Endothelial cell of umbilical vein (primary cell): ENCODE data around the gene USP36. TPM values are rescaled to one million over a fixed set of nuclear protein-coding genes. Genes with fewer than 3 reads are reported as not detected.

ENCODE experiments used
- BruUV-seq: library from RNA; stranded (reverse); fragments of 400-500 nt; replicated peaks from 2 replicates; lab custom pipeline; 2021; lab: Mats Ljungman, UMichigan
- CTCF ChIA-PET: fragments of 300-600, 350-600 bp; sonication (Branson Sonifier 250); formaldehyde crosslinking; loops from one replicate; lab custom pipeline; 2021; ENCODE audit warnings: antibody characterized with exemption, inconsistent platforms; lab: Charles Lee
- POLR2A ChIA-PET: fragments of 300-600, 350-600 bp; sonication (Branson Sonifier 250); formaldehyde crosslinking; loops from one replicate; lab custom pipeline; 2021; ENCODE audit warnings: antibody characterized with exemption, inconsistent platforms; lab: Charles Lee
- DNase-seq: peaks from one replicate; pipeline ENCODE4 v3.0.0-alpha.2; 2011; ENCODE audit warnings: low read depth, low spot score
- FAIRE-seq: peaks from 2 replicates; lab custom pipeline; 2011; peaks lifted over from hg19 to GRCh38; lab: Jason Lieb, UNC
- H2AFZ ChIP-seq: 2 replicates; pipeline ENCODE4 v1.6.0; 2012; ENCODE audit warnings: low read depth, low read length, control low read depth, inconsistent platforms
- H3K27ac ChIP-seq: 2 replicates; pipeline ENCODE4 v1.5.1; 2011; ENCODE audit warnings: low read depth, mild to moderate bottlenecking, control low read depth, low read length, moderate library complexity; ENCODE audit not compliant: insufficient read depth
- H3K27me3 ChIP-seq, 2 experiments: 2 replicates each; pipeline versions ENCODE4 v1.6.0 to v1.6.1; 2011; ENCODE audit warnings: low read length in 2 of 2, mixed read lengths in 1 of 2; ENCODE audit not compliant: control insufficient read depth in 2 of 2, insufficient read depth in 2 of 2
- H3K36me3 ChIP-seq, 2 experiments: 2 replicates in 1 of 2; 3 replicates in 1 of 2; pipeline ENCODE4 v1.5.1; 2011; ENCODE audit warnings: low read length in 2 of 2, mild to moderate bottlenecking in 1 of 2, moderate library complexity in 1 of 2; ENCODE audit not compliant: control insufficient read depth in 2 of 2, insufficient read depth in 2 of 2; ENCODE audit errors: extremely low read depth in 1 of 2
- H3K4me1 ChIP-seq: 3 replicates; pipeline ENCODE4 v1.5.1; 2011; ENCODE audit warnings: mild to moderate bottlenecking, low read length; ENCODE audit not compliant: control insufficient read depth, insufficient read depth; ENCODE audit errors: extremely low read depth
- H3K4me2 ChIP-seq: 2 replicates; pipeline ENCODE4 v1.6.1; 2011; ENCODE audit warnings: low read length, control low read depth, mixed read lengths; ENCODE audit not compliant: insufficient read depth
- H3K4me3 ChIP-seq, 3 experiments: fragments of 200-600 bp in 1 of 3; sonication (generic), shearing (Covaris generic) in 1 of 3; replicated peaks in 1 of 3; 2 replicates each; pipeline ENCODE4 v1.5.1; 2011 to 2016; ENCODE audit warnings: control low read depth in 3 of 3, low read length in 3 of 3, mild to moderate bottlenecking in 2 of 3, inconsistent platforms in 1 of 3, low read depth in 1 of 3, moderate library complexity in 1 of 3; ENCODE audit not compliant: insufficient read depth in 1 of 3
- H3K79me2 ChIP-seq: 2 replicates; pipeline ENCODE4 v1.6.0; 2012; ENCODE audit warnings: low read length, inconsistent platforms; ENCODE audit not compliant: control insufficient read depth, insufficient read depth
- H3K9ac ChIP-seq: replicated peaks from 2 replicates; pipeline ENCODE3; 2011; ENCODE audit warnings: low read length, control low read depth; ENCODE audit not compliant: insufficient read depth; ENCODE audit errors: extremely low read depth
- H3K9me1 ChIP-seq: replicated peaks from 3 replicates; pipeline ENCODE4 v1.6.0; 2011; ENCODE audit warnings: mild to moderate bottlenecking, low read length; ENCODE audit not compliant: control insufficient read depth, insufficient read depth; ENCODE audit errors: extremely low read depth
- H3K9me3 ChIP-seq: replicated peaks from 2 replicates; pipeline ENCODE4 v1.5.1; 2012; ENCODE audit warnings: low read length, inconsistent platforms; ENCODE audit not compliant: control insufficient read depth, insufficient read depth
- H4K20me1 ChIP-seq: replicated peaks from 2 replicates; pipeline ENCODE3; 2011; ENCODE audit warnings: mild to moderate bottlenecking, low read length; ENCODE audit not compliant: control insufficient read depth, insufficient read depth; ENCODE audit errors: extremely low read depth
- FOS ChIP-seq: IDR thresholded peaks from 2 replicates; pipeline ENCODE4 v1.6.1; 2011; ENCODE audit warnings: mild to moderate bottlenecking, low read length, moderate library complexity, borderline replicate concordance; ENCODE audit not compliant: insufficient read depth
- GATA2 ChIP-seq: IDR thresholded peaks from 2 replicates; pipeline ENCODE4 v1.7.0; 2011; ENCODE audit warnings: low read depth, mild to moderate bottlenecking, moderate library complexity, mixed read lengths, low read length; ENCODE audit not compliant: insufficient read length, insufficient read depth
- POLR2AphosphoS5 ChIP-seq: IDR thresholded peaks from 2 replicates; pipeline ENCODE4 v1.6.1; 2012; ENCODE audit warnings: low read depth, mild to moderate bottlenecking, control low read depth, low read length, moderate library complexity; ENCODE audit not compliant: insufficient read depth
- dilution Hi-C: fragments of 300-500 bp; cut with MboI; formaldehyde crosslinking; loops from one replicate; pipeline ENCODE4 v1.15.0; 2019; ENCODE audit warnings: low sequenced_read_pairs; ENCODE audit not compliant: extremely low pct_ligation_motif_present
- intact Hi-C: fragments of 100-400 bp; cut with micrococcal nuclease; formaldehyde crosslinking; loops from one replicate; pipeline ENCODE4 v1.10.0; 2022
- polyA plus RNA-seq, 4 experiments: library from polyadenylated mRNA; depleted of rRNA in 3 of 4; stranded (reverse) in 3 of 4; unstranded in 1 of 4; fragments of >200 nt; gene quantifications; 2 replicates each; pipeline versions ENCODE4 v1.2.1 to v1.2.3, GENCODE V29; 2011 to 2012; ENCODE audit warnings: missing spikeins in 1 of 4
- total RNA-seq: library from RNA; stranded (reverse); gene quantifications from 2 replicates; pipeline ENCODE4 v1.2.3, GENCODE V29; 2021
- TF ChIP-seq, protein P1 (sequence below), 2 donors: IDR thresholded peaks; 1 replicate in 1 of 2; 2 replicates in 1 of 2; pipeline ENCODE4 v1.5.1; 2011; ENCODE audit warnings: low read length in 2 of 2, mild to moderate bottlenecking in 2 of 2, moderate library complexity in 2 of 2, control low read depth in 1 of 2, inconsistent platforms in 1 of 2, low read depth in 1 of 2; ENCODE audit not compliant: insufficient read depth in 1 of 2; ENCODE audit errors: extremely low read depth in 1 of 2
- TF ChIP-seq, protein P2 (sequence below): IDR thresholded peaks from 2 replicates; pipeline ENCODE4 v1.6.1; 2011; ENCODE audit not compliant: insufficient read depth, insufficient read length

The USP36 gene
- total and polyA plus RNA-seq, 2 donors (not counting 3 experiments of a cell fraction or from before 2014, with no cell fraction given): 29.8 to 46.6 TPM

DNA sequence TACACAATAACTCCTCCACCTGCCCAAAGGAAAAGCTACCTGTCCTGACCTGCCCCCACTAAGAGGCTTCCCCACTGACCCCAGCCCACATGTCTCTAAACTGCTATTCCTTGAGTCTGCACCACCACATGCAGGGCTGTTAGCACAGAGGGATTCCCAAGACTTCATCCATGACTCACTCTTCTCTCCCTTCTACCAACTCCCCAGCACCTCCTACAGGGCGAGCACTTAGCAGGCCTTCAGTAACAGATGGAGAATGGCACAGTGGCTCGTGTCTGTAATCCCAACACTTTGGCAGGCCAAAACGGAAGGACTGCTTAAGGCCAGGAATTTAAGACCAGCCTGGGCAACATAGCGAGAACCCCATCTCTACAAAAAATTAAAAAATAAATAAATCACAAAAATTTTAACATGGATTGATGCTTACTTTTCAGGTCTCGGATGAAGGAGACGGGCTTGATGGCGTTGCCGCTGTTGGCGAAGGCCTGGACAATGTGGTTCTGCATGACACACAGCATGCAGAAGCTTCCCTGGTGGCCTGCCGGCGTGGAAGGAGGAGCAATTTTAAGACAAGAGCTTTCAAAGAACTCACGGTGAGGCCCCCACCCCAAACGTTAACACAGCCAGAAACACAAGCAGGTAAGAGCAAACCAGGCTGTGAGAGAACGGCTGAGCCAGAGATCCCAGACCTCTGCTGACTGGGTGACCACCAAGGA, 12.0 kb downstream of the USP36 start:
- peak; percentile 62 for FAIRE-seq
- ChIA-PET POLR2A (no interaction called here), CTCF (interaction anchor here (1.1 to 1.6 kb wide), 3 partner anchors 10 to 332 kb away, joined by 4 to 5 read pairs (median 5); no protein-coding TSS in a partner anchor)
- peaks cover 11% of the 10 kb centered on the region for H3K79me2 ChIP-seq
- H3K27me3 ChIP-seq: no peaks in the 10 kb centered on the region
- dilution Hi-C loops: no loop called here
- no peak overlapping the region for H3K9ac ChIP-seq
- TF ChIP-seq, protein P1, sequence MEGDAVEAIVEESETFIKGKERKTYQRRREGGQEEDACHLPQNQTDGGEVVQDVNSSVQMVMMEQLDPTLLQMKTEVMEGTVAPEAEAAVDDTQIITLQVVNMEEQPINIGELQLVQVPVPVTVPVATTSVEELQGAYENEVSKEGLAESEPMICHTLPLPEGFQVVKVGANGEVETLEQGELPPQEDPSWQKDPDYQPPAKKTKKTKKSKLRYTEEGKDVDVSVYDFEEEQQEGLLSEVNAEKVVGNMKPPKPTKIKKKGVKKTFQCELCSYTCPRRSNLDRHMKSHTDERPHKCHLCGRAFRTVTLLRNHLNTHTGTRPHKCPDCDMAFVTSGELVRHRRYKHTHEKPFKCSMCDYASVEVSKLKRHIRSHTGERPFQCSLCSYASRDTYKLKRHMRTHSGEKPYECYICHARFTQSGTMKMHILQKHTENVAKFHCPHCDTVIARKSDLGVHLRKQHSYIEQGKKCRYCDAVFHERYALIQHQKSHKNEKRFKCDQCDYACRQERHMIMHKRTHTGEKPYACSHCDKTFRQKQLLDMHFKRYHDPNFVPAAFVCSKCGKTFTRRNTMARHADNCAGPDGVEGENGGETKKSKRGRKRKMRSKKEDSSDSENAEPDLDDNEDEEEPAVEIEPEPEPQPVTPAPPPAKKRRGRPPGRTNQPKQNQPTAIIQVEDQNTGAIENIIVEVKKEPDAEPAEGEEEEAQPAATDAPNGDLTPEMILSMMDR (IDR thresholded peaks at IDR 0.05; ENCODE audit: extremely low read depth in 1 of 2, insufficient read depth in 1 of 2, low read depth in 1 of 2, low read length in 2 of 2): peak; percentile 39
- no peak for TF ChIP-seq FOS
- intact Hi-C loops: no loop called here
- BruUV-seq: no TSS peak
- no peaks in the 10 kb centered on the region for H4K20me1 ChIP-seq
- no peak overlapping the region for H3K4me3 ChIP-seq
- H3K9me3 ChIP-seq: no peaks in the 10 kb centered on the region
- peaks cover 21 to 36% of the 10 kb centered on the region in 2 experiments for H3K36me3 ChIP-seq
- DNase-seq: peak; percentile 35
- H2AFZ ChIP-seq: no peak overlapping the region
- H3K27ac ChIP-seq: no peak overlapping the region
- H3K4me2 ChIP-seq: no peak overlapping the region
- H3K9me1 ChIP-seq: no peaks in the 10 kb centered on the region
- H3K4me1 ChIP-seq: peaks cover 4% of the 10 kb centered on the region

DNA sequence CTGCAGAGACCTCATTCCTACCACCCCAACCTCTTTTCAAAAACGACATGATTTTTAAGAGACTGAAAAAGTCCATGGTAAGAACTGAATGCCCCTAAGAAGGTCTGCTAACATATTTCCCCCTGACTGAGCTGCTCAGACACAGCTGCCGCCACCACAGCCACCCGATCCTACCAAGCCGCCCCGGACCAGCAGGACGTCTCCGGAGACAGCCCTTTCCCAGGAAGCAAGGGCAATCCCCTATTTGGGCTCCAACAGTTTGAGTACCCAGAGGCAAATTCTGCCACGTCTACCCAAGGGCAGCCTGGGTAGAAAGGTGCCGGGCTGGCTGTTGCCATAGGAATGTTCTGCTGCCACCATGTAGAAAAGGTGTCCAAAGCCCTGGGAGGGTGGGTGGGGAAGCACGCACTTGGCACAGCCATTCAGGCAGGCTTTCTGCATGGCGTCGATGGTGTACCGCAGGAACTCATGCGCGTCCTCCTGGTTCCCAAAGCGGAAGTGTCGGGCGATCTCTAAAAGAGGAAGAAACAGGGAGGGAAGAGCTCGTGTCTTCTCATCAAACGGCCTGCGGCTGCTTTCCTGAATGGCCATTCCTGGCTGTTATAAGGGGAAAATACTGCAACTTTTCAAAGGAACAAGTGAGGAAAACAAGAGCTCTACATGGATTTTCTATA, 13.6 kb downstream of the USP36 start:
- no peaks in the 10 kb centered on the region for H3K9me1 ChIP-seq
- ChIA-PET CTCF (interaction anchor here (1.5 to 1.6 kb wide), 3 partner anchors 8 to 330 kb away, joined by 3 to 5 read pairs (median 4); no protein-coding TSS in a partner anchor), POLR2A (no interaction called here)
- dilution Hi-C loops: no loop called here
- intact Hi-C loops: no loop called here
- no peak for FAIRE-seq
- H3K4me1 ChIP-seq: peaks cover 4% of the 10 kb centered on the region
- peaks cover 11% of the 10 kb centered on the region for H3K79me2 ChIP-seq
- H3K36me3 ChIP-seq: peaks cover 14 to 36% of the 10 kb centered on the region in 2 experiments
- no peaks in the 10 kb centered on the region for H3K27me3 ChIP-seq
- no peak overlapping the region for H3K9ac ChIP-seq
- DNase-seq: no peak
- no peak overlapping the region for H3K4me2 ChIP-seq
- peak overlapping the region; percentile 43 for H3K27ac ChIP-seq
- H2AFZ ChIP-seq: no peak overlapping the region
- H3K4me3 ChIP-seq: no peak overlapping the region
- no TSS peak for BruUV-seq
- H3K9me3 ChIP-seq: no peaks in the 10 kb centered on the region
- no peaks in the 10 kb centered on the region for H4K20me1 ChIP-seq
- TF ChIP-seq, protein P2, sequence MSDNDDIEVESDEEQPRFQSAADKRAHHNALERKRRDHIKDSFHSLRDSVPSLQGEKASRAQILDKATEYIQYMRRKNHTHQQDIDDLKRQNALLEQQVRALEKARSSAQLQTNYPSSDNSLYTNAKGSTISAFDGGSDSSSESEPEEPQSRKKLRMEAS: no peak
- TF ChIP-seq GATA2 (no peak), POLR2AphosphoS5 (no peak), FOS (no peak)
